Panc1 (cell line): ENCODE measurements around the gene GALNT9. TPM values are rescaled to one million over a fixed set of nuclear protein-coding genes. Genes with fewer than 3 reads are reported as not detected.

Experiments used
- ATAC-seq: fragments of 200-7000 bp; cut with Tn5 transposase; 2 replicates; pipeline ENCODE4 v1.9.1; 2020; ENCODE audit warnings: mild to moderate bottlenecking, moderate library complexity
- BruUV-seq: library from RNA; stranded (reverse); fragments of 400-500 nt; replicated peaks from 2 replicates; lab custom pipeline; 2021; lab: Mats Ljungman, UMichigan
- CTCF ChIA-PET: fragments of 300-600 bp; sonication (Branson Sonifier 250); formaldehyde crosslinking; loops from one replicate; lab custom pipeline; 2022; ENCODE audit warnings: antibody characterized with exemption; lab: Charles Lee
- POLR2A ChIA-PET: fragments of 300-600 bp; sonication (Branson Sonifier 250); formaldehyde crosslinking; loops from one replicate; lab custom pipeline; 2022; ENCODE audit warnings: antibody characterized with exemption; lab: Charles Lee
- DNase-seq: peaks from one replicate; pipeline ENCODE4 v3.0.0-alpha.2; 2010; ENCODE audit warnings: low read depth, low spot score
- H3K27ac ChIP-seq: 2 replicates; pipeline ENCODE4 v1.5.1; 2011; ENCODE audit warnings: mild to moderate bottlenecking, low read length, inconsistent platforms
- H3K27me3 ChIP-seq: fragments of 200-500 bp; sonication (Bioruptor generic); 2 replicates; pipeline ENCODE4 v1.6.0; 2014; ENCODE audit warnings: low read length, inconsistent platforms; ENCODE audit not compliant: control insufficient read depth, insufficient read depth
- H3K36me3 ChIP-seq: fragments of 200-500 bp; sonication (Bioruptor generic); 2 replicates; pipeline ENCODE4 v1.5.1; 2014; ENCODE audit warnings: inconsistent platforms, mild to moderate bottlenecking, low read length, moderate library complexity; ENCODE audit not compliant: control insufficient read depth, insufficient read depth
- H3K4me1 ChIP-seq: 2 replicates; pipeline ENCODE4 v1.5.1; 2011; ENCODE audit warnings: inconsistent platforms, mild to moderate bottlenecking, low read length, moderate library complexity; ENCODE audit not compliant: control insufficient read depth, insufficient read depth
- H3K4me3 ChIP-seq, 2 experiments: 2 replicates each; pipeline ENCODE4 v1.5.1; 2011 to 2012; ENCODE audit warnings: low read depth in 2 of 2, low read length in 2 of 2, mild to moderate bottlenecking in 2 of 2, inconsistent platforms in 1 of 2, moderate library complexity in 1 of 2
- H3K9me3 ChIP-seq: fragments of 200-500 bp; sonication (Bioruptor generic); 2 replicates; pipeline ENCODE4 v1.5.1; 2014; ENCODE audit warnings: low read depth, mild to moderate bottlenecking, inconsistent platforms, low read length, moderate library complexity; ENCODE audit not compliant: control insufficient read depth, insufficient read depth
- POLR2AphosphoS5 ChIP-seq: IDR thresholded peaks from 2 replicates; pipeline ENCODE4 v1.6.1; 2012; ENCODE audit warnings: mild to moderate bottlenecking, low read depth, low read length, moderate library complexity
- SIN3A ChIP-seq: IDR thresholded peaks from 2 replicates; pipeline ENCODE4 v1.6.1; 2012; ENCODE audit warnings: low read depth, mild to moderate bottlenecking, low read length, moderate library complexity, borderline replicate concordance; ENCODE audit not compliant: insufficient read depth
- TCF7L2 ChIP-seq: IDR thresholded peaks from 2 replicates; pipeline ENCODE4 v1.6.1; 2011; ENCODE audit warnings: mild to moderate bottlenecking, low read depth, low read length, inconsistent platforms
- in situ Hi-C: cut with HindIII; loops from 2 replicates; pipeline ENCODE4 v1.10.0; 2016; ENCODE audit warnings: low sequenced_read_pairs, low pct_unique_long_range_greater_than_20kb
- intact Hi-C: fragments of 100-400 bp; cut with micrococcal nuclease; formaldehyde crosslinking; loops from one replicate; pipeline ENCODE4 v1.10.0; 2022; ENCODE audit not compliant: unreplicated experiment
- total RNA-seq: library from RNA; stranded (reverse); gene quantifications from one replicate; pipeline ENCODE4 v1.2.1, GENCODE V29; 2021; ENCODE audit not compliant: unreplicated experiment
- TF ChIP-seq, protein P1 (sequence below), 2 experiments: IDR thresholded peaks; 2 replicates each; pipeline ENCODE4 v1.6.1; 2011 to 2012; ENCODE audit warnings: low read depth in 2 of 2, control low read depth in 1 of 2, low read length in 1 of 2, mild to moderate bottlenecking in 1 of 2, moderate library complexity in 1 of 2; ENCODE audit not compliant: insufficient read depth in 1 of 2
- TF ChIP-seq, protein P2 (sequence below): fragments of 450-650 bp; IDR thresholded peaks from 2 replicates; pipeline ENCODE4 v1.5.1; 2017; ENCODE audit warnings: mild to moderate bottlenecking

Gene GALNT9
- total RNA-seq, 1 experiment from 2014 or later: 0.33 TPM

DNA sequence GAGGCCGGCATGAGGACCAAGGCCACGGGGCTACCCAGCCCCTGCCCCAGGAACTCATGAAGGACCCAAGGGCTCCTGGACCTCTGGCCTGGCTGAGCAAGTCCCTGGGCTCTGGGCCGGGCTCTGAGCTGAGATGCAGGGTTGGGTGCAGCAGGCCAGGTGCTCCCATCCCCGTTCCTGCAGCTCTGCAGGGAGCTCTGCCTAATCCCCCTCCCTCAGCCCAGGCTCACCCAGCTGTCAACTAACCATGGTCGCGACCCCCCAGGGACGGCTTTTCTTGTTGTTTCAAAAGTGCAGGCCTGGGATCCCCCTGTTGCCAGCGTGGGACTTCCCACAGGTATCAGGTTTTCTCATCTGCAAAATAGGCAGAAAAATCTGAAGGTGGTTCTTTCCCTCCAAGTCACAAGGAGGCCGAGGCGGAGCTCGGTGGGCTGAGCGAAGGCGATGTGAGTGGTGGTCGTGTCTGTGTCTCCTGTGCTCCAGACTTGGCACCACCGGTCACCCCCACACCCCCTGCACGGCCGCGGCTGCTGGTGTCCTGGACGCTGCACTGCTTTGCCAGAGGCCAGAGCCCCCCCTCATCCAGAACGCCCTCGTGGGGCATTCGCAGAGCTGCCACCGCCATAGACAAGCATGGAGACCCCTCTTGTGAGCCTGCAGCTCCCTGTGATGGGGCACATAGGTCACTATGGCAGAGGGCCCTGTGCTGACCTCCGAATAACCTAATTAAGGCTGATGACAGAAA lies 22.5 kb upstream of the GALNT9 start:
- ChIA-PET POLR2A (interaction anchor here (0.6 kb wide), 1 partner anchor 248 kb away, joined by 3 read pairs; no protein-coding TSS in a partner anchor), CTCF (interaction anchor here (1.0 kb wide), 1 partner anchor 9 kb away, joined by 5 read pairs; no protein-coding TSS in a partner anchor)
- Histone ChIP-seq H3K9me3 (no peaks in the 10 kb centered on the region), H3K4me3 (no peak overlapping the region), H3K36me3 (no peaks in the 10 kb centered on the region), H3K4me1 (peaks cover 3% of the 10 kb centered on the region; the same call in 1 of the 2 replicates), H3K27me3 (no peaks in the 10 kb centered on the region), H3K27ac (no peak overlapping the region)
- ATAC-seq: no peak
- DNase-seq: no peak
- TF ChIP-seq TCF7L2: no peak
- TF ChIP-seq, protein P1, sequence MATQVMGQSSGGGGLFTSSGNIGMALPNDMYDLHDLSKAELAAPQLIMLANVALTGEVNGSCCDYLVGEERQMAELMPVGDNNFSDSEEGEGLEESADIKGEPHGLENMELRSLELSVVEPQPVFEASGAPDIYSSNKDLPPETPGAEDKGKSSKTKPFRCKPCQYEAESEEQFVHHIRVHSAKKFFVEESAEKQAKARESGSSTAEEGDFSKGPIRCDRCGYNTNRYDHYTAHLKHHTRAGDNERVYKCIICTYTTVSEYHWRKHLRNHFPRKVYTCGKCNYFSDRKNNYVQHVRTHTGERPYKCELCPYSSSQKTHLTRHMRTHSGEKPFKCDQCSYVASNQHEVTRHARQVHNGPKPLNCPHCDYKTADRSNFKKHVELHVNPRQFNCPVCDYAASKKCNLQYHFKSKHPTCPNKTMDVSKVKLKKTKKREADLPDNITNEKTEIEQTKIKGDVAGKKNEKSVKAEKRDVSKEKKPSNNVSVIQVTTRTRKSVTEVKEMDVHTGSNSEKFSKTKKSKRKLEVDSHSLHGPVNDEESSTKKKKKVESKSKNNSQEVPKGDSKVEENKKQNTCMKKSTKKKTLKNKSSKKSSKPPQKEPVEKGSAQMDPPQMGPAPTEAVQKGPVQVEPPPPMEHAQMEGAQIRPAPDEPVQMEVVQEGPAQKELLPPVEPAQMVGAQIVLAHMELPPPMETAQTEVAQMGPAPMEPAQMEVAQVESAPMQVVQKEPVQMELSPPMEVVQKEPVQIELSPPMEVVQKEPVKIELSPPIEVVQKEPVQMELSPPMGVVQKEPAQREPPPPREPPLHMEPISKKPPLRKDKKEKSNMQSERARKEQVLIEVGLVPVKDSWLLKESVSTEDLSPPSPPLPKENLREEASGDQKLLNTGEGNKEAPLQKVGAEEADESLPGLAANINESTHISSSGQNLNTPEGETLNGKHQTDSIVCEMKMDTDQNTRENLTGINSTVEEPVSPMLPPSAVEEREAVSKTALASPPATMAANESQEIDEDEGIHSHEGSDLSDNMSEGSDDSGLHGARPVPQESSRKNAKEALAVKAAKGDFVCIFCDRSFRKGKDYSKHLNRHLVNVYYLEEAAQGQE (IDR thresholded peaks at IDR 0.05; ENCODE audit: insufficient read depth in 1 of 2, low read depth in 2 of 2, low read length in 1 of 2): no peak
- TF ChIP-seq, protein P2, sequence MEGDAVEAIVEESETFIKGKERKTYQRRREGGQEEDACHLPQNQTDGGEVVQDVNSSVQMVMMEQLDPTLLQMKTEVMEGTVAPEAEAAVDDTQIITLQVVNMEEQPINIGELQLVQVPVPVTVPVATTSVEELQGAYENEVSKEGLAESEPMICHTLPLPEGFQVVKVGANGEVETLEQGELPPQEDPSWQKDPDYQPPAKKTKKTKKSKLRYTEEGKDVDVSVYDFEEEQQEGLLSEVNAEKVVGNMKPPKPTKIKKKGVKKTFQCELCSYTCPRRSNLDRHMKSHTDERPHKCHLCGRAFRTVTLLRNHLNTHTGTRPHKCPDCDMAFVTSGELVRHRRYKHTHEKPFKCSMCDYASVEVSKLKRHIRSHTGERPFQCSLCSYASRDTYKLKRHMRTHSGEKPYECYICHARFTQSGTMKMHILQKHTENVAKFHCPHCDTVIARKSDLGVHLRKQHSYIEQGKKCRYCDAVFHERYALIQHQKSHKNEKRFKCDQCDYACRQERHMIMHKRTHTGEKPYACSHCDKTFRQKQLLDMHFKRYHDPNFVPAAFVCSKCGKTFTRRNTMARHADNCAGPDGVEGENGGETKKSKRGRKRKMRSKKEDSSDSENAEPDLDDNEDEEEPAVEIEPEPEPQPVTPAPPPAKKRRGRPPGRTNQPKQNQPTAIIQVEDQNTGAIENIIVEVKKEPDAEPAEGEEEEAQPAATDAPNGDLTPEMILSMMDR: no peak
- intact Hi-C loops: no loop called here
- in situ Hi-C loops: no loop called here
- BruUV-seq: no TSS peak

DNA sequence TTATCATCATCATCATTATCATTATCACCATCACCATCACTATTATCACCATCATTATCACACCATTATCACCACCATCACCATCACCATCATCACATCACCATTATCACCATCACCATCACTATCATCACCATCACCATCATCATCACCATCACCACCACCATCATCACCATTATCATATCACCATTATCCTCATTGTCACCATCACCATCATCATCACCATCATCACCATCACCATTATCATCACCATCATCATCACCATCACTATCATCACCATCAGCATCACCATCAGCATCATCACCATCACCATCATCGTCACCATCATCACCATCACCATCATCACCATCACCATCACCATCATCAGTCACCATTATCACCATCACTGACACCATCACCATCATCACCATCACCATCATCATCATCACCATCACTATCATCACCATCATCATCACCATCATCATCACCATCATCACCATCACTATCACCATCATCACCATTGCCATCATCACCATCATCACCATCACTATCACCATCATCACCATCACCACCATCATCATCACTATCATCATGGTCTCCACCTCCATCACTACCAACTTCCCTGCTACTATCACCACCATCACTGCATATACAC lies 20.2 kb upstream of the GALNT9 start:
- BruUV-seq: no TSS peak
- POLR2A ChIA-PET: no interaction called here
- Histone ChIP-seq H3K4me3 (no peak overlapping the region), H3K9me3 (no peaks in the 10 kb centered on the region), H3K36me3 (no peaks in the 10 kb centered on the region), H3K27ac (no peak overlapping the region), H3K27me3 (no peaks in the 10 kb centered on the region), H3K4me1 (no peaks in the 10 kb centered on the region)
- ATAC-seq: no peak
- no peak for TF ChIP-seq POLR2AphosphoS5
- TF ChIP-seq SIN3A: no peak
- no peak for TF ChIP-seq TCF7L2
- TF ChIP-seq, protein P1 (IDR thresholded peaks at IDR 0.05; ENCODE audit: insufficient read depth in 1 of 2, low read depth in 2 of 2, low read length in 1 of 2): no peak
- TF ChIP-seq, protein P2: no peak
- CTCF ChIA-PET: no interaction called here
- in situ Hi-C loops: no loop called here
- DNase-seq: no peak
- intact Hi-C loops: no loop called here
